Gastroesophageal sphincter (tissue), 3 donors: Measurements from ENCODE around the gene XIRP2.

Experiments used
- POLR2A ChIP-seq, 2 donors: fragments of 450-650 bp; IDR thresholded peaks; one replicate each; pipeline ENCODE4 v1.6.1; 2017; ENCODE audit warnings: antibody characterized with exemption in 2 of 2, mild to moderate bottlenecking in 2 of 2, moderate library complexity in 1 of 2
- TF ChIP-seq, protein P1 (sequence below), 4 experiments: fragments of 200-600 bp in 2 of 4; fragments of 450-650 bp in 2 of 4; sonication (generic) in 1 of 4; IDR thresholded peaks; one replicate each; pipeline ENCODE4 v1.5.1; 2017 to 2019; ENCODE audit warnings: antibody characterized with exemption in 4 of 4, mild to moderate bottlenecking in 2 of 4, moderate library complexity in 2 of 4

- TF ChIP-seq, protein P1, sequence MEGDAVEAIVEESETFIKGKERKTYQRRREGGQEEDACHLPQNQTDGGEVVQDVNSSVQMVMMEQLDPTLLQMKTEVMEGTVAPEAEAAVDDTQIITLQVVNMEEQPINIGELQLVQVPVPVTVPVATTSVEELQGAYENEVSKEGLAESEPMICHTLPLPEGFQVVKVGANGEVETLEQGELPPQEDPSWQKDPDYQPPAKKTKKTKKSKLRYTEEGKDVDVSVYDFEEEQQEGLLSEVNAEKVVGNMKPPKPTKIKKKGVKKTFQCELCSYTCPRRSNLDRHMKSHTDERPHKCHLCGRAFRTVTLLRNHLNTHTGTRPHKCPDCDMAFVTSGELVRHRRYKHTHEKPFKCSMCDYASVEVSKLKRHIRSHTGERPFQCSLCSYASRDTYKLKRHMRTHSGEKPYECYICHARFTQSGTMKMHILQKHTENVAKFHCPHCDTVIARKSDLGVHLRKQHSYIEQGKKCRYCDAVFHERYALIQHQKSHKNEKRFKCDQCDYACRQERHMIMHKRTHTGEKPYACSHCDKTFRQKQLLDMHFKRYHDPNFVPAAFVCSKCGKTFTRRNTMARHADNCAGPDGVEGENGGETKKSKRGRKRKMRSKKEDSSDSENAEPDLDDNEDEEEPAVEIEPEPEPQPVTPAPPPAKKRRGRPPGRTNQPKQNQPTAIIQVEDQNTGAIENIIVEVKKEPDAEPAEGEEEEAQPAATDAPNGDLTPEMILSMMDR (IDR thresholded peaks at IDR 0.05) = no peak
- TF ChIP-seq POLR2A (IDR thresholded peaks at IDR 0.05) = no peak
These were observed 5.4 kb upstream of the XIRP2 start for GRCh38 chr2:166882851-166883250.
